HG03571 (cell line): ENCODE measurements around the gene CGB1.
"Not testable (repeated sequence)": the region's sequence is repeated elsewhere in the genome, so short reads cannot be mapped to it uniquely, and the experiment has no call there.

Source experiments
- ATAC-seq: cut with Tn5 transposase; IDR thresholded peaks from one replicate; pipeline ENCODE4 v1.9.1; 2021; ENCODE audit not compliant: unreplicated experiment

CGB1 gene

GRCh38 chr19:49036815-49037214, at the start of gene CGB1:
Gene CGB1 (minus strand): TSS chr19:49036895. CDS start chr19:49036711, 184 bp downstream.
- ATAC-seq, result not testable (repeated sequence)

GRCh38 chr19:49086296-49086695, 49.6 kb upstream of the CGB1 start:
- ATAC-seq, result no peak

DNA sequence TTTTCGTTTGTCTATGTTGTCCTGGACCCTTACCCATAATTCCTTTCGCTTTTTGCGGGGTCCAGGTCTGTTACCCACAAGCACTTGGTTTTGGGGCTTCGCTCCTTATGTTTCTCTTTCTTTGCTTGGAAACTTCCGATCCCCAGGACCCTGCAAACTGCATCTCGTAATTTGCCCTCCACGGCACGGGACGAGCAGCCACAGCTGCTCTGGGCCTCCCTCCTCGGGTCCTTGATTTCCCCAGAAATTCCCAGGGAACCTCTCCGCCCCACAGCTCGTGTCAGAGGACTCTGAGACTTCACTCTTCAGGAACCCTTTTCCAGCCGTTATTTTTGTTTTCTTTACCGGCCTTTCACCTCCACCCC, 49.2 kb upstream of the CGB1 start:
- no peak for ATAC-seq

DNA sequence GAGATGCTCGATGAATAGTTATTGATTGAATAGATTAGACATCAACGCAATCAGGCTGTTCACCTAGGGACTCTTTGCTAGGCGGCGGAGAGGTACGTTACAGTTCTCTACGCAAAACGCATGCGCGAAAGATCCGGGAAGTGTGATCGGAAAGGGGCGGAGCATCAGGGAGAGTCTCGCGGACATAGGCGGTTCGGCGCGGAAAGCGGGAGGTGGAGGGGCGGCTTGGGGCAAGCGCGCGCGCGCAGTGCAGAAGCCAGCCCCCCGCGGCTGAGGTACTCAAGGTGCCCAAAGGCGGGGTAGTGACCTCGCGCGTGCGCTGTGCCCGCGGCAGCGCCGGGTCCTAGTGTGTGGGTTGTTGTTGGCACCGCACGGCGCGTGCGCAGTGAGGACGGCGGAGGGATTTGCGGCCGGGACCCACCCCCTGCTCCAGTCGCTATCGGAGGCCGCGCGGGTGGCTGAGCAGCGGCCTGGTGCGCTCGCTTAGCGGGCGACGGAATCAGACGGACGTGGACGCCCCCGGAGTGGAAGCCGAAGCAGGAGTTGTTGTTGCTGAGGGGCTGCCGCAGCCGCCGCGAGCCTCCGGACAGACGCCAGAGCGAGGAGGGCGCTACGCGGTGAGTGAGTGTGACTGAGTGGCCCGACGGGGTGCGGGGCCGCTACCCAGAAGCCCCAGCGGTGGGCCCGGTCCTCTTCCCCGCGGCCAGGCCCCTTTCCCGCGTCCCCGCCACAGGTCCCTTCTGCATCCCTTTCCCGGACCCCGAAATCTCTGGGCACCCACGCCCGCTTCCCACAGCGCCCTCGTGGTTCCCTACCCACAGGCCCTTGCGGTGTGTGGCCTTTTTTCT, 48.5 kb upstream of the CGB1 start, which contains the start of gene SNRNP70:
SNRNP70 (plus strand) TSS at position 432 of the 848 bp plus-strand sequence. CDS start 964 bp downstream, outside the sequence.
- peak; percentile 73 for ATAC-seq

- ATAC-seq, result no peak
These were observed 47.7 kb upstream of the CGB1 start for GRCh38 chr19:49084206-49085019.

- ATAC-seq, result no peak
These were observed 44.6 kb upstream of the CGB1 start for GRCh38 chr19:49081273-49081672.

DNA sequence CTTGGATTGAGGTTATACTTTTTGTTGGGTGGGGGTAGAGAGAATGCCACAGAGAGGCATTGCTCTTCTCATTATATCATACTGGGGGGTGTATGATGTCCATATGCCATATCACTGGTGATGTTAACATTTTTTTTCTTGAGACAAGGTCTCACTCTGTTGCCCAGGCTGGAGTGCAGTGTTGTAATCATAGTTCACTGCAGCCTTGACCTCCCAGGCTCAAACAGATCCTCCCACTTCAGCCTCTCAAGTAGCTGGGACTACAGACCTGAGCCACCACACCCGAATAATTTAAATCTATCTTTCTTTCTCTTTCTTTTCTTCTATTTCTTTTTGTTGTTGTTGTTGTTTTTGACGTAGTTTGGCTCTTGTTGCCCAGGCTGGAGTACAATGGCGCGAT, 43.7 kb upstream of the CGB1 start:
- ATAC-seq, result no peak

- ATAC-seq, result not testable (repeated sequence)
These were observed 38.2 kb upstream of the CGB1 start for GRCh38 chr19:49074869-49075268.

GRCh38 chr19:49073514-49074378, 37.1 kb upstream of the CGB1 start:
- no peak for ATAC-seq

GRCh38 chr19:49071860-49072547, 35.3 kb upstream of the CGB1 start:
- no peak for ATAC-seq

DNA sequence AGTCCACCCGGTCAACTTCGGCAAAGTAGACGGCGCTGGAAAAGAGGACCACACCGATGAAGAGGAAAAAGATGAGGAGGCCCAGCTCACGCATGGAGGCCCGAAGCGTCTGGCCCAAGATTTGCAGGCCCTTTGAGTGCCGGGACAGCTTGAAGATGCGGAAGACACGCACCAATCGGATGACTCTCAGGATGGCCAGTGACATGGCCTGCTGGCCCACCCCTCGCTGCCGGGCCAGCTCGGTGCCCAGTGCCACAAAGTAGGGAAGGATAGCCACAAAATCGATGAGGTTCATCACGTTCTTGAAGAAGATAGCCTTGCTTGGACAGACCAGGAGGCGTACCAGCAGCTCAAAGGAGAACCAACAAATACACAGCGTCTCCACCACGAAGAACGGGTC, 33.7 kb upstream of the CGB1 start:
- ATAC-seq, result no peak

DNA sequence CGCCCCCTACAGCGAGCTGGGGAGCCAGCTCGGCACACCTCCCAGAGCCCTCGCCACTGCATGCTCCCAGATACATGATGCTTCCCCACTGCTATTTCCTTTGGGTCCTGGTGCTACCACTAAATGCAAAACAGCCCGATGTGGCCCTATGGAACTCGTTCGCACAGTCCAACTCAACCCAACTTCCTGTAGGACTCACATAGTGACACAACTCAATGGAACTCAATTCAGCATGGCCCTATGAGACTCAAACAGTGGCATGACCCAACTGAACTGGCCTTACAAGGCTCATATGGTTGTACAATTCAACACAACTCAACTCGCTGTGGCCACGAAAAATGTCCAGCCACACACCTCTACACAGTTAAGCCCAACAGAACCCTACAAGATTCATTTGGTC, 32.3 kb upstream of the CGB1 start:
- ATAC-seq, result no peak

GRCh38 chr19:49067554-49067953, 30.9 kb upstream of the CGB1 start:
- ATAC-seq, result no peak

DNA sequence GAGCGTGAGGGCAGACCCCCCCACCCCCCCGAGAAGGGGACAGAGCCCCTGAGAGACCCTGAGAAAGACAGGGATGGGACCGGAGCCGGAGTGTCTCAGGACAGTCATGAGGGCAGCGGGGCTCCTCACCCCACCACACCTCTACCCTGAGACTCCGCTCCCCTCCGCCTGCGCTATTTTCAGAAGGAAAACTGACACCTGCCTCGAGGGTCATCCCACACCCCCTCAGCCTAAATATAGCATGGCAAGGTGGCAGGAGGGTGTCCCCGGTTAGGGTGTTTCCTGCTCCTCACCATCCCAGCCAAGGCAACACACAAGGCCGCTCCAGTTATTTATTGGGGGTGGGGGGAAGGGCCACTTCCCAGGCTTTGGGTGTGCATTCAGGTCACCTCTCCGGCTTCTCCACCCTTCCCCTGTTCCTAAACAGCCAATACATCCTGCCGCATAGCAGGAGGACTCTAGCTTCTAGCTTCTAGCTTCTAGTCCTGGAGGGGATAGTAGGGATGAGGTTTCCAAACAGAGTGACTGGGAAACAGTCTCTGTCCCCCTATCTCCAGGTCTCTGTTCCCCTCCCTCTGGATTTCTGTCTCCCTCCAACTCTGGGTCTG, 29.3 kb upstream of the CGB1 start:
- ATAC-seq, result no peak

GRCh38 chr19:49064768-49065611, 28.3 kb upstream of the CGB1 start, which contains the start of gene NTF4:
Gene NTF4 (minus strand): TSS chr19:49064818. CDS start chr19:49061997, 2,821 bp downstream.
- no peak for ATAC-seq

- ATAC-seq, result no peak
These were observed 27.4 kb upstream of the CGB1 start for GRCh38 chr19:49064029-49064629.

GRCh38 chr19:49061445-49061844, 24.8 kb upstream of the CGB1 start:
- no peak for ATAC-seq

DNA sequence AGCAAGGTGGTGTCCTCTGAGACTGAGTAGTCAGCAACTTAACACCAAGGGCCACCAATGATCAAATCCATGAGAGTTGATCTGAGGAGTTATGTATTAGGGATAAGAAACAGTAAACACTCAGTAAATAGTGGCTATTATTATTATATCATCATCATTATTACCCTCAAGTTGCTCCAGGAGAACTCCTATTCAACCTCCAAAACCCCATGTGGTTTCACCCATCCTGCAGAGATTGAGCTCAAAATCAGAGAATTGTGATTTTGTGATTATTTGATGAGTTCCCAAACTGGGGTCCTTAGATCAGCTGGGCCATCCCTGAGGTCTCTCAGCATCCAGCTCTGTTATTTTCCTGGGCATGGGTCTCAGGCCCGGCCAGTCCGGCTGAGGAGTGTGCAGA, 24.3 kb upstream of the CGB1 start:
- ATAC-seq, result no peak

DNA sequence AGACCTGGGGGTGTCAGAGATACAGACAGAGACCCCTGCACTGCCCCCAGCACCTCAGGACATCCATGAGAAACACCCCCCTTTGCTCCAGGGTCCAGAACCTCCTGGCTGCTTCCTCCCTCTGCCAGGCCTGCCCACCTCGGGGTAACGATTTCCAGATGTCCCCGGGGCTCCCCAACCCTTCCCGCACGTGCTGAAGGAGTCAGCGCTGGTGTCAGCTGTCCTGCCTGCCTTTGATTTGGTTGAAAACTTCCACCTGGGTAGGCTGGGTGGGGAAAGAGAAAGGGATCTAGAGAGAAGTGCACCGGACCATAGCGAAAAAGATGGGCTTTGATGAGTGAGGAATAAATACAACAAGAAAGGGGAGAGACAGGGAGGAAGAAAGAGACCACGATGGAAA, 22.4 kb upstream of the CGB1 start:
- ATAC-seq, result no peak
